Hepatocyte (in vitro differentiated cells): ENCODE data around the gene NOP14.

Experiments used
- CTCF ChIP-seq: fragments of 200-600 bp; sonication (generic); IDR thresholded peaks from 2 replicates; pipeline ENCODE4 v1.5.1; 2016; ENCODE audit warnings: antibody characterized with exemption, mild to moderate bottlenecking; ENCODE audit not compliant: poor library complexity
- EZH2 ChIP-seq: fragments of 200-600 bp; sonication (generic); IDR thresholded peaks from 2 replicates; pipeline ENCODE4 v1.6.1; 2016; ENCODE audit warnings: antibody characterized with exemption, mild to moderate bottlenecking, borderline replicate concordance

- no peak for TF ChIP-seq EZH2
- TF ChIP-seq CTCF, result no peak
Observed at GRCh38 chr4:2909583-2909982, 53.6 kb downstream of the NOP14 start.
